ENCODE data around the gene PSMD13.

PSMD13 gene

GRCh38 chr11:290621-291231, 54.0 kb downstream of the PSMD13 start:
- no peak for DNase-seq

GRCh38 chr11:291281-292210, 54.8 kb downstream of the PSMD13 start:
- DNase-seq: no peak

- no peak for DNase-seq
Measured at GRCh38 chr11:292211-293121, 55.7 kb downstream of the PSMD13 start.

GRCh38 chr11:293271-293851, 56.6 kb downstream of the PSMD13 start:
- DNase-seq: no peak

- no peak for DNase-seq
Measured at GRCh38 chr11:293852-294661, 57.3 kb downstream of the PSMD13 start.

- DNase-seq: no peak
Measured at GRCh38 chr11:294780-295179, 58.0 kb downstream of the PSMD13 start.

- DNase-seq: no peak
Measured at GRCh38 chr11:295351-296170, 58.8 kb downstream of the PSMD13 start.

GRCh38 chr11:296171-297050, 59.6 kb downstream of the PSMD13 start:
- no peak for DNase-seq

- DNase-seq: no peak
Measured at GRCh38 chr11:297051-297585, 60.3 kb downstream of the PSMD13 start.

GRCh38 chr11:297586-298405, 61.0 kb downstream of the PSMD13 start:
- DNase-seq: no peak

GRCh38 chr11:298406-299065, 61.8 kb downstream of the PSMD13 start:
- no peak for DNase-seq

GRCh38 chr11:299081-299891, 62.5 kb downstream of the PSMD13 start, which contains the start of gene IFITM5:
IFITM5 (minus strand) TSS chr11:299526; CDS start chr11:299490, 36 bp downstream.
- no peak for DNase-seq

- DNase-seq: no peak
Measured at GRCh38 chr11:299951-300735, 63.4 kb downstream of the PSMD13 start.
